ENCODE measurements around the gene CPLX4.
A peak's percentile ranks its signal among the peaks of the same experiment; 100 is the strongest.

The CPLX4 gene

DNA sequence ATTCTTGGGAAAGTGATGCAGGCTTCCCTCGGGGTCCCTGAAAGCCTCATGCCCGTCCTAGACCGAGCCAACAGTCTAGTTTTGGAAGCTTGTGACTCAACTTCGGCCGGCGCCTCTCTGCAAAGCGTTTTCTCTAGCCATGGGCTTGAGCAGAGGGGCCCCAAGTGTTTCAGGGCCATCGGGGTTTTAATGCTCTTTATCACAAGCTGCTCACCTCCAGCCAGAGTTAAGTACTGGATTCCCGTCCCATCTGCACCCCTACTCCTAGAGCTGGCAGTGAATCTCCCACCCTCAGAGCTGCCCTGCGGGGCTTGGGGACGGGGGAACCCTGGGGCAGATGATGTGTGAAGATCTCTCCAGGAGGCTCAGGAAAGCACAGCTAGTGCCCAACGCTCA lies 52.5 kb downstream of the CPLX4 start:
- TF ChIP-seq, protein P1, sequence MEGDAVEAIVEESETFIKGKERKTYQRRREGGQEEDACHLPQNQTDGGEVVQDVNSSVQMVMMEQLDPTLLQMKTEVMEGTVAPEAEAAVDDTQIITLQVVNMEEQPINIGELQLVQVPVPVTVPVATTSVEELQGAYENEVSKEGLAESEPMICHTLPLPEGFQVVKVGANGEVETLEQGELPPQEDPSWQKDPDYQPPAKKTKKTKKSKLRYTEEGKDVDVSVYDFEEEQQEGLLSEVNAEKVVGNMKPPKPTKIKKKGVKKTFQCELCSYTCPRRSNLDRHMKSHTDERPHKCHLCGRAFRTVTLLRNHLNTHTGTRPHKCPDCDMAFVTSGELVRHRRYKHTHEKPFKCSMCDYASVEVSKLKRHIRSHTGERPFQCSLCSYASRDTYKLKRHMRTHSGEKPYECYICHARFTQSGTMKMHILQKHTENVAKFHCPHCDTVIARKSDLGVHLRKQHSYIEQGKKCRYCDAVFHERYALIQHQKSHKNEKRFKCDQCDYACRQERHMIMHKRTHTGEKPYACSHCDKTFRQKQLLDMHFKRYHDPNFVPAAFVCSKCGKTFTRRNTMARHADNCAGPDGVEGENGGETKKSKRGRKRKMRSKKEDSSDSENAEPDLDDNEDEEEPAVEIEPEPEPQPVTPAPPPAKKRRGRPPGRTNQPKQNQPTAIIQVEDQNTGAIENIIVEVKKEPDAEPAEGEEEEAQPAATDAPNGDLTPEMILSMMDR (IDR thresholded peaks at IDR 0.05), result no peak

DNA sequence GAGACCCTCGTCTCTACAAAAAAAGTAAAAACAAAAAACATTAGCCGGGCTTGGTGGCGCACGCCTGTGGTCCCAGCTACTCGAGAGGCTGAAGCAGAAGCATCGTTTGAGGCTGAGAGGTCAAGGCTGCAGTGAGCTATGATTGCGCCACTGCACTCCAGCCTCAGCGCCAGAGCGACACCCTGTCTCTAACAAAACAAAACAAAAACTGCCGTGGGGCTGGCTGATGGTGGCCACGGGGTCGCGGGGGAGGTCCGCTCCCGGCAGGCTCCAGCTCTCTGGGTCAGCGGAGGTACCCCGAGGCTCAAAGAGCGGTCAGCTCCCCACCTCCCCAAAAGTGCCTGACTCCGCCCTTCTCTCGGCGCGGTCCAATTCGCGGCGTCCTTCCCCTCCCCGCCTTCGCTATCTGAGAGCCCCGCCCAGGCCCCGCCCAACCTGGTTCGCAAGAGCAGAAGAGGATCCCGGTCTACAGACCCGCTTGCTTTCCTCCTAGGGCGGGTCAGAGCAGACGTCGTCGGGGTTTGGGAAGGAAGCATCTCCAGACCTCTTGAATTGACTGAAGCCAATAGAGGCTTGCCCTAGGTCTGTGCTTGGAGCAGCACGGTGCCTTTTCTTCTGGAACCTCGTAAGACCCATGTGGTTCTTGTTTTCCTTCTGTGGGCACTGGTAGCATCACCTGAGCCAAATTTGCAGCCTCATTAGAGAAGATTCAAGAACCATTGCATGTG lies 53.0 kb downstream of the CPLX4 start:
- TF ChIP-seq, protein P1 (IDR thresholded peaks at IDR 0.05), result no peak

DNA sequence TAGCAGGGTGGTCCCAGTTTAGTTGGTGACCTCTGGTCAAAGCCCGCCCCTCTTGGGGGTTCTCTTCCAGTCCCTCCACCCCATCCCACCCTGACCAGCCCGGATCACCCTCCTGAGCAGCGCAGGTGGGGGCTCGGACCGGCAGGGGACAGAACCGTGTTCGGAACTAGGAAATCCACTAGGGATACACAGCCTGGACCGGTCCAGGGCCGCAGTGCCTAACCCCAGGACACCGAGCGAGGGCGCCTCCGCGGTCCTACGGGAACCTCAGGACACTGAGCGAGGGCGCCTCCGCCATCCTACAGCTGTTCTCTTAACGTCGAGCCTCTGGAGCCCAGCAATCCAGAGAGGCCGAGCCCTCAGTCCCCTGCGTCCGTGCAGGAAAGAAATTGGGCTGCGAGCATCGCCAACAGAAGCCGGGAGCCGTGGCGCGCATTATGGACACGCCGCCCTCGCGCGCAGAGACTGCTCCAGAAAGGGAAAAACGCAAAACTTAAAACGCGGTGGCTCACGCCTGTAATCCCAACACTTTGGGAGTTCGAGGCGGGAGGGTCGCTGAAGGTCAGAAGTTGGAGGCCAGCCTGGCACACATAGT lies 53.7 kb downstream of the CPLX4 start:
- TF ChIP-seq, protein P1 (IDR thresholded peaks at IDR 0.05), result no peak

DNA sequence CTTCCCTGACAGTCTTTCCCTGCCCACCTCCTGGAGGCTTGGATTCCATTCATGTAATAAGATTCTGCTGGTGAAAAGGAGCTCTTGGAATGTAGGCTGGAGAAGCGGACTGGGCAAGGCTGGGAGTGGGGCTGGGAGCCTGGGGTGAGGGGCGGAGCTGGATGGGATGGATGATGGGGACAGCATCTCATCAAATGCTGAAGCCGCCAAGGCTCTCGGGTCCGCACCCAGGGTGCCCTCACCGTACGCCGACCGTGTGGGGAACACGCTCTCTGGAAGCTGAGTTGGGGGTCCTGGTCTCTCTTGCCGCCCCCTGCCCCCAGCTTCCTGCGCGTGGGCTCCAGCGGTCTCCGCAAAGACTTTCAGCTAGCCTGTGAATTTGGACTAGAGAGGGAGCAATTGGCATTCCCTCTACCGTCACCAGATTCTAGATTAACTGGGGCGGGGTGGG lies 54.3 kb downstream of the CPLX4 start:
- TF ChIP-seq, protein P1 (IDR thresholded peaks at IDR 0.05), result no peak

DNA sequence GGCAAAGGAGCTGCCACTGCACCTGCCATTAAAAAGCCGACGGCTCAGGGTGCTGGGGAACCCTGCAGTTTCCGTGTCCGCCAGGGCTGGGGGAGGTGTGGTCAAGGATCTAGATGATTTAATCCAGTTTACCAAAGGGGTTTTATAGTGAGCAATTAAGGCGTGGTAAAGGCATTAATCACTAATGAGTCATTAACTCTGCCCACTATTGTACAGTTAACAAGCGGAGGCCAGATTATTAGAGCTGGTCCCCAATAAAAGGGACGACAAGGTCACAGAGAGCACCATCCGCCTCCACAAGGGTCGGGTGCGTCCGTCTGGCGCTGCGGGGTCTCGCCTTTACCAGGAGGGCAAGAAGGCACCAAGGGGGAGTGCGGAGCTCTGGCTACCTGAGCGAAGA lies 54.8 kb downstream of the CPLX4 start:
- TF ChIP-seq, protein P1 (IDR thresholded peaks at IDR 0.05), result no peak

DNA sequence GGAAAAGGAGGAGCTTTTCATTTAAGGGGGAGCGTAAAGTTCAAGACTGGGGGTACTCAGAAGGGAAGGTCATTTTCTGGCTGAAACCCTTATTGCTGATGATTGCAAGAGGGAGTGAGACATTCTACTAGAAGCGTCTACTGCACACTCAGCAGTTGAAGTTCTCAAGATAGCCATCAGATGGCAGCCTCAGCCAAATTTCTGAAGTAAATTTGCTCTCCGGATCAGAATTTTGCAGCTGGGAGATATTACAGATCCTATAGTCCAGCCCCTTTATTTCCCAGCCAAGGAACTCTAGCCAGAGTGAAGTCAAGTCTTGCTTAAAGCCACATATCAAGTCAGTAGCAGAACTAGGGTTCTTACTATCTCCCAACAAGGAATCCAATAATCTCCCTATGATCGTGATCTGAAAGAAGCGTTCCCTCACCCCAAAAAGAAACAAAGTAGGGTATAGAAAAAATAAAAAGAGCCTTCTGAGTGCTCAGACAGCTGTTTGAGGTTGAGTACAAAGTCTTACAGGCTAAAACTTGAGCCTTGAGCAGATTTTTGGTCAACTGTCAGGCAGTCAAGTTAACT lies 69.2 kb downstream of the CPLX4 start:
- TF ChIP-seq, protein P1 (IDR thresholded peaks at IDR 0.05), result peak; percentile 77

DNA sequence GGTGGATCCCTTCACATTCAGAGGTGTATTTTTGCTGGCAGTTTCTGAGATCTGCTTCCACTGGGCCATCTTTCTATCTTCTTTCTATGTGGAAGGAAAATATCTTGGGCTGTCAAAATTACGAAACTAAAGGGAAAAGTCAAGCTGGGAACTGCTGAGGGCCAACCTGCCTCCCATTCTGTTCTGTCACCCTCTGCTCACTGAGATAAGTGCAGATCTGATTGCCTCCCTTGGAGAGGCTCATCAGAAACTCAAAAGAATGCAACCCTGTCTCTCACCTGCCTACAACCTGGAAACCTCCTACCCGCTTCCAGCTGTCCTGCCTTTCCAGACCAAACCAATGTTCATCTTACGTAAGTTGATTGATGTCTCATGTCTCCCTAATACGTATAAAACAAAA lies 71.7 kb downstream of the CPLX4 start:
- TF ChIP-seq, protein P1 (IDR thresholded peaks at IDR 0.05), result no peak

Data from LNCAP (cell line).